Effector memory CD4-positive, alpha-beta T cell (primary cell): Measurements from ENCODE around the gene SCYGR2.

ENCODE experiments used
- DNase-seq, 3 donors: peaks; one replicate each; pipeline ENCODE4 v3.0.0-alpha.2; 2020
- H3K27ac ChIP-seq: 2 replicates; pipeline ENCODE4 v1.7.0; 2013; ENCODE audit warnings: mild to moderate bottlenecking, low read length, moderate library complexity; ENCODE audit not compliant: insufficient read depth, poor library complexity, severe bottlenecking
- H3K27me3 ChIP-seq: replicated peaks from 2 replicates; pipeline ENCODE4 v1.7.0; 2013; ENCODE audit warnings: mild to moderate bottlenecking, low read length; ENCODE audit not compliant: insufficient read depth, control insufficient read depth, poor library complexity, severe bottlenecking
- H3K36me3 ChIP-seq: 2 replicates; pipeline ENCODE4 v1.7.0; 2013; ENCODE audit warnings: mild to moderate bottlenecking, low read length, moderate library complexity; ENCODE audit not compliant: control insufficient read depth, insufficient read depth
- H3K4me1 ChIP-seq: 2 replicates; pipeline ENCODE4 v1.7.0; 2013; ENCODE audit warnings: low read length, mild to moderate bottlenecking; ENCODE audit not compliant: control insufficient read depth, insufficient read depth, poor library complexity, severe bottlenecking
- H3K4me3 ChIP-seq: 2 replicates; pipeline ENCODE4 v1.7.0; 2013; ENCODE audit warnings: low read length, low read depth, mild to moderate bottlenecking; ENCODE audit not compliant: insufficient read depth, poor library complexity, severe bottlenecking
- H3K9me3 ChIP-seq: 2 replicates; pipeline ENCODE4 v1.7.0; 2013; ENCODE audit warnings: mild to moderate bottlenecking, low read length, moderate library complexity; ENCODE audit not compliant: control insufficient read depth

Gene SCYGR2

DNA sequence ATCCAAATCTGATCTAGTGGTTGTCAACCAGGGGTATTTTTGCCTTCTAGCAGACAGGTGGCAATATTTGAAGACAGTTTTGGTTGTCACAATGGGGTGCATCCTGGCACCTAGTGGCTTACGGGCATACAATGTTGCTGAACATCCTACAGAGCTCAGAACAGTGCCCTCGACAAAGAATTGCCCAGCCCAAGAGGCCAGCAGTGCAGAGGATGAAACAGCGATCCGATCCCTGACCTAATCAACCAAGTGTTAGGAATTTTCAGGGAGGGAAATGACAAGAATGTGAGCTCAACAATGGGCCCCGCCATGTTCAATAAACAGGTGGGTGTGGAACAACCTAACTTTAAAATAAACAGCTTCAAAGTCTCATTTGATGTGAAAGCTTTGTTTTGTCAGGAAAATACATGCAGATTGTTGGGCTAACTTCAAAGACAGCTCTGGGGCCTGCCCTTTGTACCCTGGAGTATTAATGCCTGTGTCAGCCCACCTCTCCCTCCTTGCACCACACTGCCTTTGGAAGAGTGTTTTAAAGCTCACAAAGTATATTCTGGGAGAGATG is 45.4 kb downstream of the SCYGR2 start:
- no peak overlapping the region for H3K4me3 ChIP-seq
- H3K4me1 ChIP-seq: no peaks in the 10 kb centered on the region
- H3K27me3 ChIP-seq: no peaks in the 10 kb centered on the region
- H3K36me3 ChIP-seq: no peaks in the 10 kb centered on the region
- no peaks in the 10 kb centered on the region for H3K9me3 ChIP-seq
- no peak overlapping the region for H3K27ac ChIP-seq
- no peak for DNase-seq
